GM23248 (cell line): ENCODE measurements around the gene HOXA11.
A peak's percentile ranks its signal among the peaks of the same experiment; 100 is the strongest.

Experiments
- EZH2 ChIP-seq: fragments of 200-600 bp; sonication (generic); IDR thresholded peaks from 2 replicates; pipeline ENCODE4 v1.6.1; 2018; ENCODE audit warnings: antibody characterized with exemption, mild to moderate bottlenecking; ENCODE audit not compliant: insufficient read depth, poor library complexity, severe bottlenecking
- EZH2phosphoT487 ChIP-seq: fragments of 200-600 bp; sonication (generic); IDR thresholded peaks from 2 replicates; pipeline ENCODE4 v1.6.1; 2018; ENCODE audit warnings: antibody characterized with exemption, moderate library complexity, mild to moderate bottlenecking, low read depth; ENCODE audit not compliant: insufficient read depth

DNA sequence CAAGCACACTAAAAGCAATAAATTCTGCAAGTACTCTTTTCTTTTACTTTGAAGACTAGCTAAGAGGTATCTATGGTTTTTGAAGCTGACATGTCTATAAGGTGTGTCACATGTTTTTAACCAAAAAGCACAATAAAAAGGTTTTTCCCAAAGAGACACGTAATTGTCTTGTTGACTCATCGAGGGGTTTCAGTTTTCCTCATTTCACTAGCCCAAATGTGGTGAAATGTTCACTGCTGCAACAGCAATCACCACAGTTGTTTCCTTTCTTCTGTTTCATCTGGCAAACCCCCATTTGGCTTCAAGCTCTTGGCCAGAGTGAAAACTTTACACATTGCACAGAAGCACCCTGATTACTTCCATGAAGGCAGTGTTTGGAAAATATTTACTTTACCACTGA lies 50.6 kb downstream of the HOXA11 start:
- TF ChIP-seq EZH2 (no peak), EZH2phosphoT487 (0 out of 2 replicates have a peak, but pooled peaks have one; percentile 76)
